ENCODE data around the gene BMPR1B.
A peak's percentile ranks its signal among the peaks of the same experiment; 100 is the strongest.

BMPR1B gene

GRCh38 chr4:95108883-95109421 is 351.2 kb downstream of the BMPR1B start (continued):
- TF ChIP-seq PATZ1 (tag by site-specific recombination; IDR thresholded peaks at IDR 0.05) (no peak), ZFP3 (tag by site-specific recombination; IDR thresholded peaks at IDR 0.05; ENCODE audit: low read depth) (no peak), SCRT1 (tag by site-specific recombination; IDR thresholded peaks at IDR 0.05; ENCODE audit: borderline replicate concordance) (peak; percentile 75; the same call in 1 of the 2 replicates), PRDM10 (tag by site-specific recombination; IDR thresholded peaks at IDR 0.05) (no peak), ZNF221 (tag by site-specific recombination; IDR thresholded peaks at IDR 0.05; ENCODE audit: borderline replicate concordance) (no peak), ZXDB (tag by site-specific recombination; IDR thresholded peaks at IDR 0.05) (peak; percentile 56; the same call in 1 of the 2 replicates), IKZF3 (tag by site-specific recombination; IDR thresholded peaks at IDR 0.05) (no peak), ZNF768 (tag by site-specific recombination; IDR thresholded peaks at IDR 0.05) (no peak), CTCF (tag by site-specific recombination; IDR thresholded peaks at IDR 0.05) (no peak), ZNF157 (tag by site-specific recombination; IDR thresholded peaks at IDR 0.05) (no peak), ZNF138 (tag by site-specific recombination; IDR thresholded peaks at IDR 0.05; ENCODE audit: borderline replicate concordance) (no peak), ZNF239 (tag by site-specific recombination; IDR thresholded peaks at IDR 0.05) (no peak), ZNF202 (tag by site-specific recombination; IDR thresholded peaks at IDR 0.05; ENCODE audit: borderline replicate concordance) (no peak), ZFP41 (tag by site-specific recombination; IDR thresholded peaks at IDR 0.05; ENCODE audit: borderline replicate concordance) (no peak), ZNF510 (tag by site-specific recombination; IDR thresholded peaks at IDR 0.05; ENCODE audit: insufficient replicate concordance) (no peak), HOXA7 (CRISPR knock-in tag; IDR thresholded peaks at IDR 0.05; ENCODE audit: borderline replicate concordance) (no peak)

GRCh38 chr4:95114521-95114920 is 356.8 kb downstream of the BMPR1B start:
- no peak for TF ChIP-seq ZNF292 (tag by site-specific recombination; IDR thresholded peaks at IDR 0.05; ENCODE audit: borderline replicate concordance, low read depth)
- no peak for TF ChIP-seq ZNF704 (tag by site-specific recombination; IDR thresholded peaks at IDR 0.05)
- TF ChIP-seq AEBP2 (tag by site-specific recombination; IDR thresholded peaks at IDR 0.05; ENCODE audit: borderline replicate concordance): no peak
- Histone ChIP-seq H3K4me3 (ENCODE audit: low read depth, low read length) (no peak overlapping the region), H3K9me3 (ENCODE audit: control insufficient read depth, insufficient read depth, low read depth, low read length) (no peaks in the 10 kb centered on the region), H3K4me1 (ENCODE audit: control insufficient read depth, insufficient read depth, low read length) (peaks cover 5% of the 10 kb centered on the region), H3K36me3 (ENCODE audit: control insufficient read depth in 2 of 2, insufficient read depth in 1 of 2, low read length in 2 of 2) (no peaks in the 10 kb centered on the region), H3K27ac (ENCODE audit: extremely low read depth, low read depth, low read length) (no peak overlapping the region)
- CTCF ChIA-PET: no interaction called here
- POLR2A ChIA-PET: no interaction called here

Measured in HEK293 (cell line).